ENCODE results near the gene PLEK2. TPM values are rescaled to one million over a fixed set of nuclear protein-coding genes. Genes with fewer than 3 reads are reported as not detected.
"Not testable (repeated sequence)": the region's sequence is repeated elsewhere in the genome, so short reads cannot be mapped to it uniquely, and the experiment has no call there.

The PLEK2 gene
- total RNA-seq, 4 donors from 2014 or later: 22.0 to 75.2 (median 58.6) TPM

DNA sequence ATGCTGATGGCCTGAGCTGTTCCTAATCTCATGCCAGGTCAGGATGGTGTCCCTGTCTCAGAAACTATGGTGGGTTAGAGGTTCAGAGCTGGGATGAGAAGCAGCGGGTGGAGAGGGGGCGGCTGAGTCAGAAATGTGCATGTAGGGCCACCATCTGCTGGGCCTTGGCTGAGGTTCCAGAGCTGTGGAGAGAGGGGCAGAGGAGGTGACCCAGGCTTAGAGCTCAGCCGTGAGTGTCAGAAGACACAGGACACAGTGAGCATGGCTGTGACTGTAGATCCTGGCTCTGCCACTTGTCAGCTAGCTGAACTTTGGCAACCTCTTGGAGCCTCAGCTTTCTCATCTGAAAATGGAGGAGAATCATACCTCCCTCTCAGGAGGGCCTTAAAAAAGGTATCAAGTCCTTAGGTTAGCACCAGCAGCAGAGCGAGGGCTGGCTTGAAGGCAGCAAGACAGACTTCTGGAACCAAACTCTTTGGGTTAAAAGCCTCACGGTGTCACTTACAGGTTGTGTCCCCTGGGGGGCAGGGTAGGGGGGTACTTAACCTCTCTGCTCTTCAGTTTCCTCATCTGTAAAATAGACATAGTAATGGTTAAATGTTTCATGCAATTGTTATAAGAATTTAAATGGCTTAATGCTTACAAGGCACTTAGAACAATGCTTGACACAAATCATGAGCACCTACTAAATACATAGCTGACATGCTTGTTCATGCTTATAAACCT is 41.8 kb upstream of the PLEK2 start:
- Histone ChIP-seq H3K36me3 (no peaks in the 10 kb centered on the region), H3K9me3 (no peaks in the 10 kb centered on the region), H3K27ac (no peak overlapping the region), H3K27me3 (no peaks in the 10 kb centered on the region), H3K4me1 (peaks cover 5 to 10% of the 10 kb centered on the region in 2 donors), H3K4me3 (replicated peaks in 1 of 3) (no peak overlapping the region)
- no peak for TF ChIP-seq POLR2A (IDR thresholded peaks at IDR 0.05)
- TF ChIP-seq, protein P1, sequence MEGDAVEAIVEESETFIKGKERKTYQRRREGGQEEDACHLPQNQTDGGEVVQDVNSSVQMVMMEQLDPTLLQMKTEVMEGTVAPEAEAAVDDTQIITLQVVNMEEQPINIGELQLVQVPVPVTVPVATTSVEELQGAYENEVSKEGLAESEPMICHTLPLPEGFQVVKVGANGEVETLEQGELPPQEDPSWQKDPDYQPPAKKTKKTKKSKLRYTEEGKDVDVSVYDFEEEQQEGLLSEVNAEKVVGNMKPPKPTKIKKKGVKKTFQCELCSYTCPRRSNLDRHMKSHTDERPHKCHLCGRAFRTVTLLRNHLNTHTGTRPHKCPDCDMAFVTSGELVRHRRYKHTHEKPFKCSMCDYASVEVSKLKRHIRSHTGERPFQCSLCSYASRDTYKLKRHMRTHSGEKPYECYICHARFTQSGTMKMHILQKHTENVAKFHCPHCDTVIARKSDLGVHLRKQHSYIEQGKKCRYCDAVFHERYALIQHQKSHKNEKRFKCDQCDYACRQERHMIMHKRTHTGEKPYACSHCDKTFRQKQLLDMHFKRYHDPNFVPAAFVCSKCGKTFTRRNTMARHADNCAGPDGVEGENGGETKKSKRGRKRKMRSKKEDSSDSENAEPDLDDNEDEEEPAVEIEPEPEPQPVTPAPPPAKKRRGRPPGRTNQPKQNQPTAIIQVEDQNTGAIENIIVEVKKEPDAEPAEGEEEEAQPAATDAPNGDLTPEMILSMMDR (IDR thresholded peaks at IDR 0.05): no peak
- intact Hi-C loops (cut with DNase I): no loop called here
- no peak for DNase-seq
- WGBS, 2 donors: 85 to 89% methylated on average over 5 of the region's 5 CpGs

- H3K9me3 ChIP-seq; intact Hi-C loops (cut with DNase I); H3K27ac ChIP-seq; DNase-seq; H3K4me1 ChIP-seq; H3K36me3 ChIP-seq; H3K27me3 ChIP-seq; H3K4me3 ChIP-seq (replicated peaks in 1 of 3): not testable (repeated sequence)
- 93 to 94% methylated on average over 6 of the region's 6 CpGs for WGBS, 2 donors
Measured at GRCh38 chr14:67451667-67452066, 39.7 kb upstream of the PLEK2 start.

DNA sequence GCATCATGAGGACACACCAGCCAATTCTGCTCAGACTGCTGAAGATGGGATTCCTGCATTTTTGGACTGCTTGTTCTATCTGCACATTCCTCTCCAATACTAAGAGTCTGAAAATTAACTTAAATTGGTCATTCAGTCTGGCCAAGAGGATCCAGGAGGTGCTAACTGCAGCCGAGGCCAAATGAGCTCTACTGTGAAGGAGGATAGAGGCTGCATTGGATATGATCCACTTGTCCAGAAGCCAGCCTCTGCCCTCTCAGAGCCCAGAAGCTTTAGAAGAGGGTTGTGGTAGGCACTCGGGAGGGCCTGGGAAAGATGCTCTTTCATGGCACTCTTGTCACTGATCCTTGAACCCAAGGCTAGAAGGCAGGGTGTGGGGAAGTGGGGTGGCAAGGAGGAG is 37.1 kb upstream of the PLEK2 start:
- TF ChIP-seq POLR2A (IDR thresholded peaks at IDR 0.05): no peak
- TF ChIP-seq, protein P1 (IDR thresholded peaks at IDR 0.05): no peak
- Histone ChIP-seq H3K27ac (no peak overlapping the region), H3K4me1 (peaks cover 7 to 19% of the 10 kb centered on the region in 2 donors), H3K9me3 (no peaks in the 10 kb centered on the region), H3K27me3 (no peaks in the 10 kb centered on the region), H3K36me3 (no peaks in the 10 kb centered on the region), H3K4me3 (replicated peaks in 1 of 3) (no peak overlapping the region)
- intact Hi-C loops (cut with DNase I): no loop called here
- WGBS, 2 donors: 71 to 95% methylated on average over 2 of the region's 2 CpGs
- DNase-seq: no peak

GRCh38 chr14:67447033-67447381 is 35.0 kb upstream of the PLEK2 start:
- Histone ChIP-seq H3K4me3 (replicated peaks in 1 of 3) (no peak overlapping the region), H3K27ac (peak overlapping the region; percentile 27 to 50 (median 40)), H3K4me1 (peaks cover 7 to 19% of the 10 kb centered on the region in 2 donors), H3K27me3 (no peaks in the 10 kb centered on the region), H3K9me3 (no peaks in the 10 kb centered on the region), H3K36me3 (no peaks in the 10 kb centered on the region)
- TF ChIP-seq POLR2A (IDR thresholded peaks at IDR 0.05): no peak
- TF ChIP-seq, protein P1 (IDR thresholded peaks at IDR 0.05): no peak
- intact Hi-C loops (cut with DNase I): no loop called here
- 93 to 94% methylated on average over 1 of the region's 1 CpG for WGBS, 2 donors
- DNase-seq: no peak

GRCh38 chr14:67446371-67447032 is 34.5 kb upstream of the PLEK2 start:
- DNase-seq: peak; percentile 69 to 74
- Histone ChIP-seq H3K27me3 (no peaks in the 10 kb centered on the region), H3K4me1 (peaks cover 7 to 19% of the 10 kb centered on the region in 2 donors), H3K4me3 (replicated peaks in 1 of 3) (no peak overlapping the region), H3K9me3 (no peaks in the 10 kb centered on the region), H3K36me3 (no peaks in the 10 kb centered on the region), H3K27ac (peak overlapping the region; percentile 27 to 50 (median 40))
- intact Hi-C loops (cut with DNase I): no loop called here
- no peak for TF ChIP-seq POLR2A (IDR thresholded peaks at IDR 0.05)
- TF ChIP-seq, protein P1 (IDR thresholded peaks at IDR 0.05): no peak
- WGBS, 2 donors: 62 to 63% methylated on average over 8 of the region's 8 CpGs
